K562 (cell line): ENCODE measurements around the gene LY6G6D. TPM values are rescaled to one million over a fixed set of nuclear protein-coding genes. Genes with fewer than 3 reads are reported as not detected.

ENCODE experiments used
- CEBPB ChIP-seq: fragments of 450-650 bp; IDR thresholded peaks from 2 replicates; pipeline ENCODE4 v1.6.1; 2016; ENCODE audit warnings: missing genetic modification characterization, missing compliant biosample characterization
- EP400 ChIP-seq: fragments of 450-650 bp; IDR thresholded peaks from 2 replicates; pipeline ENCODE4 v1.6.1; 2017; ENCODE audit warnings: antibody characterized with exemption, mild to moderate bottlenecking, moderate library complexity
- FOXJ2 ChIP-seq: fragments of 200-800 bp; sonication (Bioruptor generic); IDR thresholded peaks from 2 replicates; pipeline ENCODE4 v1.6.1; 2016; ENCODE audit warnings: missing genetic modification characterization, missing compliant biosample characterization
- GTF3C2 ChIP-seq: IDR thresholded peaks from 3 replicates; pipeline ENCODE4 v1.6.1; 2011; ENCODE audit warnings: borderline replicate concordance, mild to moderate bottlenecking, moderate library complexity; ENCODE audit not compliant: insufficient read length; ENCODE audit errors: extremely low read depth
- HLTF ChIP-seq: fragments of 450-650 bp; IDR thresholded peaks from 2 replicates; pipeline ENCODE4 v1.6.1; 2016
- IRF2 ChIP-seq: sonication (generic); formaldehyde crosslinking; IDR thresholded peaks from 2 replicates; pipeline ENCODE4 v1.8.1; 2022; ENCODE audit warnings: mild to moderate bottlenecking, missing genetic modification reagents
- PHF21A ChIP-seq: fragments of 450-650 bp; IDR thresholded peaks from 2 replicates; pipeline ENCODE4 v1.6.1; 2017; ENCODE audit warnings: low read depth, borderline replicate concordance
- RERE ChIP-seq: sonication (generic); formaldehyde crosslinking; IDR thresholded peaks from 2 replicates; pipeline ENCODE4 v1.8.0; 2023; ENCODE audit warnings: missing genetic modification reagents, mild to moderate bottlenecking, borderline replicate concordance
- ZNF407 ChIP-seq: fragments of 450-650 bp; IDR thresholded peaks from 2 replicates; pipeline ENCODE4 v1.6.1; 2016; ENCODE audit warnings: low read depth
- ZNF507 ChIP-seq: conservative IDR thresholded peaks from 2 replicates; pipeline ENCODE4 v1.6.1; 2017; ENCODE audit warnings: missing genetic modification characterization, missing compliant biosample characterization
- ZNF785 ChIP-seq: fragments of 250-450 bp; sonication (Bioruptor Pico); IDR thresholded peaks from 2 replicates; pipeline ENCODE4 v1.4.0; 2020; ENCODE audit warnings: mild to moderate bottlenecking
- polyA plus RNA-seq, 8 experiments: library from polyadenylated mRNA; depleted of rRNA in 4 of 8; stranded (reverse) in 5 of 8; unstranded in 3 of 8; fragments of >200 nt; fragmentation: Nextera tagmentation in 2 of 8; fragmentation: Illumina TruSeq in 1 of 8; extraction: Ambion mirVana in 2 of 8; extraction: Trizol in 1 of 8; gene quantifications; 2 replicates each; pipeline versions ENCODE4 v1.2.1 to v1.2.3, GENCODE V29; 2011 to 2014; ENCODE audit warnings: inconsistent platforms in 1 of 8, missing spikeins in 1 of 8
- total RNA-seq, 7 experiments: library from RNA; depleted of rRNA in 6 of 7; stranded (reverse); fragments of >200 nt in 6 of 7; fragmentation: Illumina TruSeq in 2 of 7; extraction: Trizol in 2 of 7; gene quantifications; 2 replicates each; pipeline versions ENCODE4 v1.2.1 to v1.2.3, GENCODE V29; 2011 to 2021; ENCODE audit warnings: low replicate concordance in 1 of 7

The LY6G6D gene
- total and polyA plus RNA-seq, 9 of the 15 experiments (the other 6 are each of a cell fraction or from before 2014, with no cell fraction given), result 0.30 to 0.38 TPM; not detected in 7

GRCh38 chr6:31740397-31741223 lies 25.5 kb downstream of the LY6G6D start (continued):
- TF ChIP-seq RERE (CRISPR knock-in tag), result no peak
- TF ChIP-seq ZNF507 (tag), result no peak
- TF ChIP-seq GTF3C2, result no peak
- no peak for TF ChIP-seq ZNF407
- TF ChIP-seq FOXJ2 (tag), result no peak
- TF ChIP-seq ZNF785 (CRISPR knock-in tag), result no peak
- TF ChIP-seq IRF2 (CRISPR knock-in tag), result no peak
- TF ChIP-seq CEBPB (tag), result no peak
- no peak for TF ChIP-seq HLTF
- no peak for TF ChIP-seq EP400
- no peak for TF ChIP-seq PHF21A
